Neural cell (in vitro differentiated cells): Measurements from ENCODE around the gene GNB3. TPM values are rescaled to one million over a fixed set of nuclear protein-coding genes. Genes with fewer than 3 reads are reported as not detected.

ENCODE experiments used
- H2AFZ ChIP-seq: fragments of 200-600, 300-800 bp; sonication (generic), shearing (Covaris generic); 2 replicates; pipeline ENCODE4 v1.6.0; 2014; ENCODE audit warnings: low read depth, mild to moderate bottlenecking, antibody characterized with exemption, low read length, moderate library complexity
- H3F3A ChIP-seq: fragments of 200-600 bp; shearing (Covaris generic); 2 replicates; pipeline ENCODE4 v1.6.1; 2016; ENCODE audit warnings: mild to moderate bottlenecking, moderate library complexity, mixed read lengths, antibody characterized with exemption, low read length; ENCODE audit not compliant: insufficient read depth, poor library complexity, severe bottlenecking
- H3K27ac ChIP-seq: fragments of 200-600, 300-800 bp; sonication (generic), shearing (Covaris generic); 2 replicates; pipeline ENCODE4 v1.5.1; 2014; ENCODE audit warnings: mild to moderate bottlenecking, low read length, moderate library complexity
- H3K27me3 ChIP-seq: fragments of 300-800, 200-600 bp; sonication (generic), shearing (Covaris generic); 2 replicates; pipeline ENCODE4 v1.6.0; 2014; ENCODE audit warnings: mild to moderate bottlenecking, low read depth, low read length, moderate library complexity; ENCODE audit not compliant: insufficient read depth
- H3K36me3 ChIP-seq: fragments of 300-800, 200-600 bp; sonication (generic), shearing (Covaris generic); 2 replicates; pipeline ENCODE4 v1.5.1; 2014; ENCODE audit warnings: mild to moderate bottlenecking, antibody characterized with exemption, low read length, moderate library complexity; ENCODE audit not compliant: insufficient read depth
- H3K4me2 ChIP-seq: fragments of 300-800, 200-600 bp; sonication (generic), shearing (Covaris generic); 2 replicates; pipeline ENCODE4 v1.6.0; 2014; ENCODE audit warnings: mild to moderate bottlenecking, low read length
- H3K4me3 ChIP-seq: fragments of 300-800, 200-600 bp; sonication (generic), shearing (Covaris generic); 2 replicates; pipeline ENCODE4 v1.5.1; 2014; ENCODE audit warnings: mild to moderate bottlenecking, low read length, moderate library complexity
- H3K79me2 ChIP-seq: fragments of 200-600 bp; shearing (Covaris generic); replicated peaks from 2 replicates; pipeline ENCODE4 v1.6.0; 2014; ENCODE audit warnings: mild to moderate bottlenecking, low read length, moderate library complexity; ENCODE audit not compliant: insufficient read depth
- H3K9ac ChIP-seq: fragments of 300-800, 200-600 bp; sonication (generic), shearing (Covaris generic); 2 replicates; pipeline ENCODE4 v1.6.1; 2016; ENCODE audit warnings: mild to moderate bottlenecking, low read length, mixed read lengths
- H3K9me2 ChIP-seq: fragments of 200-600 bp; shearing (Covaris generic); 2 replicates; pipeline ENCODE4 v1.6.1; 2016; ENCODE audit warnings: mild to moderate bottlenecking, low read length, mixed read lengths; ENCODE audit not compliant: insufficient read depth
- H3K9me3 ChIP-seq: fragments of 200-600, 300-800 bp; sonication (generic), shearing (Covaris generic); 2 replicates; pipeline ENCODE4 v1.6.1; 2016; ENCODE audit warnings: mild to moderate bottlenecking, mixed run types, low read length, moderate library complexity, mixed read lengths
- H4K20me1 ChIP-seq: fragments of 200-600 bp; shearing (Covaris generic); 2 replicates; pipeline ENCODE4 v1.6.1; 2016; ENCODE audit warnings: mild to moderate bottlenecking, mixed run types; ENCODE audit not compliant: insufficient read depth
- EP300 ChIP-seq: fragments of 450-650 bp; conservative IDR thresholded peaks from 2 replicates; pipeline ENCODE4 v1.6.1; 2014; ENCODE audit warnings: antibody characterized with exemption, mild to moderate bottlenecking, moderate library complexity; ENCODE audit not compliant: poor library complexity, severe bottlenecking
- EZH2 ChIP-seq: fragments of 200-600, 300-800 bp; shearing (Covaris generic), sonication (generic); IDR thresholded peaks from 2 replicates; pipeline ENCODE4 v1.6.1; 2014; ENCODE audit warnings: antibody characterized with exemption, low read length, borderline replicate concordance, mild to moderate bottlenecking; ENCODE audit not compliant: insufficient read depth, poor library complexity, severe bottlenecking
- MXI1 ChIP-seq: fragments of 450-650 bp; conservative IDR thresholded peaks from 2 replicates; pipeline ENCODE4 v1.6.1; 2014; ENCODE audit warnings: antibody characterized with exemption, mild to moderate bottlenecking; ENCODE audit not compliant: poor library complexity, severe bottlenecking
- POLR2AphosphoS5 ChIP-seq: IDR thresholded peaks from 2 replicates; pipeline ENCODE4 v1.6.1; 2012
- RAD21 ChIP-seq: fragments of 450-650 bp; conservative IDR thresholded peaks from 2 replicates; pipeline ENCODE4 v1.6.1; 2014; ENCODE audit warnings: antibody characterized with exemption, mild to moderate bottlenecking, moderate library complexity
- SMC3 ChIP-seq: fragments of 450-650 bp; conservative IDR thresholded peaks from 2 replicates; pipeline ENCODE4 v1.6.1; 2014; ENCODE audit warnings: antibody characterized with exemption, mild to moderate bottlenecking, moderate library complexity; ENCODE audit not compliant: poor library complexity
- TAF1 ChIP-seq: IDR thresholded peaks from 2 replicates; pipeline ENCODE4 v1.6.1; 2012; ENCODE audit warnings: low read depth
- polyA plus RNA-seq: library from polyadenylated mRNA; depleted of rRNA; stranded (reverse); fragments of >200 nt; gene quantifications from 2 replicates; pipeline ENCODE4 v1.2.3, GENCODE V29; 2014
- TF ChIP-seq, protein P1 (sequence below): IDR thresholded peaks from 2 replicates; pipeline ENCODE4 v1.6.1; 2012; ENCODE audit warnings: borderline replicate concordance
- TF ChIP-seq, protein P2 (sequence below): fragments of 450-650 bp; IDR thresholded peaks from 2 replicates; pipeline ENCODE4 v1.5.1; 2014; ENCODE audit warnings: antibody characterized with exemption, mild to moderate bottlenecking, moderate library complexity; ENCODE audit not compliant: poor library complexity, severe bottlenecking

GNB3 gene
- polyA plus RNA-seq, 1 donor from 2014 or later: 18.8 TPM

DNA sequence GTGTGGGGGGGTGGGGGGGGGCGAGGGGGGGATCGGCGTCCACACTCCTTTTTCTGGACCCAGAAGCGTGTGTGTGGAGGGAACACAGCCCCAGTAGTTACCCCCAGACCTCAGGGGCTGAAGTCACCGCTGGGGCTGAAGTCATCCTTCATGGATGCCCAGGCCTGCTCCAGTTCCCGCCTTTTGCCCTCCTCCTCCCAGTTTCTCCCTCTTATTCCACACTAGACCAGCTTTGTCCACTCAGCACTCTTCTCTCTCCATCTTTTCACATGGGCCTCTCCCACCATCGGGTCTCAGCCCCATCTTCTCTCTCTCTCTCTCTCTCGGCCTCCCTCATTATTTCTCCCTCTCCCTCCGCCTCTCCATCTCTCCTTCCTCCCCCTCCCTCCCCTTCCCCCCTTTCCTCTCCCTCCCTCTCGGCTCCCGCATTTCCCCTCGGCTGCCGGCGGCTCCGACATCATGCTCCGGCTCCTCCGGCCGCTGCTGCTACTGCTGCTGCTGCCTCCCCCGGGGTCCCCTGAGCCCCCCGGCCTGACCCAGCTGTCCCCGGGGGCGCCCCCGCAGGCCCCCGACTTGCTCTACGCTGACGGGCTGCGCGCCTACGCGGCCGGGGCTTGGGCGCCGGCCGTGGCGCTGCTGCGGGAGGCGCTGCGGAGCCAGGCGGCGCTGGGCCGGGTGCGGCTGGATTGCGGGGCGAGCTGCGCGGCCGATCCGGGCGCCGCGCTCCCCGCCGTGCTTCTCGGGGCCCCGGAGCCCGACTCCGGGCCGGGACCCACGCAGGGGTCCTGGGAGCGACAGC is 12.5 kb upstream of the GNB3 start, which contains the start of gene P3H3:
Gene P3H3 (plus strand): TSS at position 426 of the 799 bp plus-strand sequence. CDS start 34 bp downstream, at position 460.
- Histone ChIP-seq H3F3A (peaks cover 10% of the 10 kb centered on the region), H3K27me3 (no peaks in the 10 kb centered on the region), H3K9me3 (no peaks in the 10 kb centered on the region), H2AFZ (peak within 1 kb of the TSS; percentile 23), H3K4me3 (peak within 1 kb of the TSS; percentile 99), H4K20me1 (no peaks in the 10 kb centered on the region), H3K4me2 (peak within 1 kb of the TSS; percentile 99), H3K9ac (peak within 1 kb of the TSS; percentile 95), H3K9me2 (no peaks in the 10 kb centered on the region), H3K36me3 (no peaks in the 10 kb centered on the region), H3K27ac (peak within 1 kb of the TSS; percentile 94), H3K79me2 (peaks cover 17% of the 10 kb centered on the region)
- TF ChIP-seq EP300 (no peak), EZH2 (no peak), RAD21 (peak; percentile 10), SMC3 (no peak), MXI1 (no peak), POLR2AphosphoS5 (peak; percentile 75), TAF1 (peak; percentile 41)
- TF ChIP-seq, protein P1, sequence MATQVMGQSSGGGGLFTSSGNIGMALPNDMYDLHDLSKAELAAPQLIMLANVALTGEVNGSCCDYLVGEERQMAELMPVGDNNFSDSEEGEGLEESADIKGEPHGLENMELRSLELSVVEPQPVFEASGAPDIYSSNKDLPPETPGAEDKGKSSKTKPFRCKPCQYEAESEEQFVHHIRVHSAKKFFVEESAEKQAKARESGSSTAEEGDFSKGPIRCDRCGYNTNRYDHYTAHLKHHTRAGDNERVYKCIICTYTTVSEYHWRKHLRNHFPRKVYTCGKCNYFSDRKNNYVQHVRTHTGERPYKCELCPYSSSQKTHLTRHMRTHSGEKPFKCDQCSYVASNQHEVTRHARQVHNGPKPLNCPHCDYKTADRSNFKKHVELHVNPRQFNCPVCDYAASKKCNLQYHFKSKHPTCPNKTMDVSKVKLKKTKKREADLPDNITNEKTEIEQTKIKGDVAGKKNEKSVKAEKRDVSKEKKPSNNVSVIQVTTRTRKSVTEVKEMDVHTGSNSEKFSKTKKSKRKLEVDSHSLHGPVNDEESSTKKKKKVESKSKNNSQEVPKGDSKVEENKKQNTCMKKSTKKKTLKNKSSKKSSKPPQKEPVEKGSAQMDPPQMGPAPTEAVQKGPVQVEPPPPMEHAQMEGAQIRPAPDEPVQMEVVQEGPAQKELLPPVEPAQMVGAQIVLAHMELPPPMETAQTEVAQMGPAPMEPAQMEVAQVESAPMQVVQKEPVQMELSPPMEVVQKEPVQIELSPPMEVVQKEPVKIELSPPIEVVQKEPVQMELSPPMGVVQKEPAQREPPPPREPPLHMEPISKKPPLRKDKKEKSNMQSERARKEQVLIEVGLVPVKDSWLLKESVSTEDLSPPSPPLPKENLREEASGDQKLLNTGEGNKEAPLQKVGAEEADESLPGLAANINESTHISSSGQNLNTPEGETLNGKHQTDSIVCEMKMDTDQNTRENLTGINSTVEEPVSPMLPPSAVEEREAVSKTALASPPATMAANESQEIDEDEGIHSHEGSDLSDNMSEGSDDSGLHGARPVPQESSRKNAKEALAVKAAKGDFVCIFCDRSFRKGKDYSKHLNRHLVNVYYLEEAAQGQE: peak; percentile 30
- TF ChIP-seq, protein P2, sequence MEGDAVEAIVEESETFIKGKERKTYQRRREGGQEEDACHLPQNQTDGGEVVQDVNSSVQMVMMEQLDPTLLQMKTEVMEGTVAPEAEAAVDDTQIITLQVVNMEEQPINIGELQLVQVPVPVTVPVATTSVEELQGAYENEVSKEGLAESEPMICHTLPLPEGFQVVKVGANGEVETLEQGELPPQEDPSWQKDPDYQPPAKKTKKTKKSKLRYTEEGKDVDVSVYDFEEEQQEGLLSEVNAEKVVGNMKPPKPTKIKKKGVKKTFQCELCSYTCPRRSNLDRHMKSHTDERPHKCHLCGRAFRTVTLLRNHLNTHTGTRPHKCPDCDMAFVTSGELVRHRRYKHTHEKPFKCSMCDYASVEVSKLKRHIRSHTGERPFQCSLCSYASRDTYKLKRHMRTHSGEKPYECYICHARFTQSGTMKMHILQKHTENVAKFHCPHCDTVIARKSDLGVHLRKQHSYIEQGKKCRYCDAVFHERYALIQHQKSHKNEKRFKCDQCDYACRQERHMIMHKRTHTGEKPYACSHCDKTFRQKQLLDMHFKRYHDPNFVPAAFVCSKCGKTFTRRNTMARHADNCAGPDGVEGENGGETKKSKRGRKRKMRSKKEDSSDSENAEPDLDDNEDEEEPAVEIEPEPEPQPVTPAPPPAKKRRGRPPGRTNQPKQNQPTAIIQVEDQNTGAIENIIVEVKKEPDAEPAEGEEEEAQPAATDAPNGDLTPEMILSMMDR: peak; percentile 54

DNA sequence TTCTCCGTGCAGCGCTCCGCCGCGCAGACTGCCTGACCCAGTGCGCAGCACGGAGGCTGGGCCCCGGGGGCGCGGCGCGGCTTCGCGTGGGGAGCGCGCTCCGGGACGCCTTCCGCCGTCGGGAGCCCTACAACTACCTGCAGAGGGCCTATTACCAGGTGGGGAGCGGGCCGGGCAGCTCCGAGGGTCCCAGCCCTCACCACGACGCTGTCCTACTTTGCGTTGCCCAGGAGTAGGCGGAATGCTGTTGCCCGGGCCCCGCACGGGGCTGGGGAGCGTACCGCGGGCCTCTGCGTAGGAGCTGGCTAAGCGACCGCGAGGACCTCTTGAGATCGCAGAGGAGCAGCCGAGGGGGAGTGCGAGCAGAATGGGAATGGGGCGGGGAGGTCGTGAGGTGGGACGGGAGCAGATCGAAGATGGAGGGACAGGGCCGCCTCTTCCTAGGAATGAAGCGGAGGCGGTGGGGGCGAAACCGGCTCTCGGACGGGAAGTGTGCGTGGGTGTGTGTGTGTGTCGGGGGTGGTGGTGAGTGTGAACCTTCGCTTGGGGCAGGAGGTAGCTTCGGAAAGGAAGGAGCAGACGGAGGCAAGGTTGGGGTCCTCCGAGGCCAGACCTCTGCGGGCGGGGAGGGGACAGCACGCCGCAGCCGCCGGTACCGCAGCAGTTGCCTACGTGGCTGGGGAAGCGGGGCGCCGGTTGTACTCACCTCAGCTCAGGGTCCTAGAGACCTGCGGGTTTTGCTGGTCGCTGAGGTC is 11.8 kb upstream of the GNB3 start:
- H2AFZ ChIP-seq: peak overlapping the region; percentile 23
- H3K36me3 ChIP-seq: no peaks in the 10 kb centered on the region
- no peaks in the 10 kb centered on the region for H3K9me2 ChIP-seq
- peaks cover 10% of the 10 kb centered on the region for H3F3A ChIP-seq
- H3K4me2 ChIP-seq: peak overlapping the region; percentile 99
- H3K4me3 ChIP-seq: peak overlapping the region; percentile 99
- no peaks in the 10 kb centered on the region for H4K20me1 ChIP-seq
- no peaks in the 10 kb centered on the region for H3K27me3 ChIP-seq
- peaks cover 17% of the 10 kb centered on the region for H3K79me2 ChIP-seq
- H3K9me3 ChIP-seq: no peaks in the 10 kb centered on the region
- H3K27ac ChIP-seq: peak overlapping the region; percentile 94
- peak overlapping the region; percentile 95 for H3K9ac ChIP-seq
- TF ChIP-seq RAD21: no peak
- peak; percentile 93 for TF ChIP-seq POLR2AphosphoS5
- TF ChIP-seq, protein P2: peak; percentile 17
- peak; percentile 46 for TF ChIP-seq SMC3
- TF ChIP-seq, protein P1: no peak
- TF ChIP-seq MXI1: peak; percentile 83
- no peak for TF ChIP-seq EP300
- TF ChIP-seq TAF1: peak; percentile 27
- no peak for TF ChIP-seq EZH2
